ENCODE data around the gene HSPA1L. TPM values are rescaled to one million over a fixed set of nuclear protein-coding genes. Genes with fewer than 3 reads are reported as not detected.
A peak's percentile ranks its signal among the peaks of the same experiment; 100 is the strongest.

HSPA1L gene
- total and polyA plus RNA-seq, 10 of the 15 experiments (the other 5 are each of a cell fraction or from before 2014, with no cell fraction given): 0.69 to 2.5 (median 1.5) TPM

GRCh38 chr6:31834367-31835250 lies 19.5 kb upstream of the HSPA1L start (continued):
- TF ChIP-seq CUX1 (IDR thresholded peaks at IDR 0.05; ENCODE audit: insufficient replicate concordance, low read depth, low read length) (no peak), PRDM15 (CRISPR knock-in tag; IDR thresholded peaks at IDR 0.05) (no peak), YY1 (IDR thresholded peaks at IDR 0.05; ENCODE audit: low read depth, low read length) (peak; percentile 98)

Data from GM12878 (cell line).